SKM-1 treated with dmso at 0.1 percent for 144 hours (cell line): ENCODE results near the gene TOP3B.

Source experiments
- DNase-seq: peaks from one replicate; lab custom pipeline; 2025; ENCODE audit not compliant: unreplicated experiment; lab: John Stamatoyannopoulos, UW

Gene TOP3B

DNA sequence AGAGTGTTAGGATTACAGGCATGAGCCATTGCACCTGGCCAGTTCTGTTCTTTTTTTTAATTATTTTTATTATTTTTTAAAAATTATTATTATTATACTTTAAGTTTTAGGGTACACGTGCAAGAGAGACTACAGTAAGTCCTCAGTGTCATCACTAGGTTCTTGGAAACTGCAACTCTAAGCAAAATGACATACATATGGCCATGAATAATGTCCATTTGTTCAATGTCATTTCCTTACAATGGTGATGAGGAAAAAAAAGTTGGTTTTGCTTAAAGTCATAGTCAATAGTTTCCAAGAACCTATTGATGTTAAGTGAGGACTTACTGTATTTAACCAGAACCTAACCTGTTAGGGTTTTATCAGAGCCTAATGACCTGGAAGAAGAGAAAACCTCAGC lies 29.4 kb upstream of the TOP3B start:
- DNase-seq, result no peak

DNA sequence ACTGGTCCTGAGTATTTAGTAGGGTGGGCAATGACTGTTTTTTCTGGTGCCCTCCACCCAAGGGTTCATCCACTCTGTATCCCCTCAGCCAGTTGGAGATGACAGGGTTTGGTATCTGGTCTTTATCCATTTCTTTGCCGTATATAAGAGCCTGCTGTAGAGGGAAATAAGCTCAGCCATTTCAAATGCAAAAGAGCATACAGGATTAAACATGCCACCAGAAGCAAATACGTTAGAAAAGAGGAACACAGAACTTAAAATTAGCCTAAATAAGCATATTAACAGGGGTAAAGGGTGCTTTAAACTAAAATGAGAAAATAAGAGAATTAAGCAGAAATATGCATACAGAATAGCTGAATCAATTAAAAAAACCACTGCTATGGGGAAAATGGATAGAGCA lies 27.8 kb upstream of the TOP3B start:
- no peak for DNase-seq

DNA sequence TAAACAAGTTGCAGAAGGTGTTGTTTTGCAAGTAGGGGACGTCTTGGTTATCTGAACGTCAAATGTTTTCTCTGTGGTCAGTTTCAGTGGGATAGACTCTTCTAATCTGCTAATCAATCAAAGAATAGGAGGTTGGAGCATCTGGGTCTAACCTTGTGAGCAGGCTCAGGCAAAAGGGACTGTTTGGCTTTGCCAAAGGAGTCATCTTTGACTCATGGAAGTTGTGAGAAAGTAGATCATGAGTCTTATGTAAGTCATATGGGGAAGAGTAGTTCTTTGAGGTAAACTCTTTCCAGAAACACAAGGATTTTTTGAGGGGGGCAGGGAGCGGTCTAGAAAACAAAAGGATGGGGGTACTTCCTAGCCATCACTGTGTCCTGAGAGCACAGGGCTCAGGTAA lies 27.1 kb upstream of the TOP3B start:
- no peak for DNase-seq

DNA sequence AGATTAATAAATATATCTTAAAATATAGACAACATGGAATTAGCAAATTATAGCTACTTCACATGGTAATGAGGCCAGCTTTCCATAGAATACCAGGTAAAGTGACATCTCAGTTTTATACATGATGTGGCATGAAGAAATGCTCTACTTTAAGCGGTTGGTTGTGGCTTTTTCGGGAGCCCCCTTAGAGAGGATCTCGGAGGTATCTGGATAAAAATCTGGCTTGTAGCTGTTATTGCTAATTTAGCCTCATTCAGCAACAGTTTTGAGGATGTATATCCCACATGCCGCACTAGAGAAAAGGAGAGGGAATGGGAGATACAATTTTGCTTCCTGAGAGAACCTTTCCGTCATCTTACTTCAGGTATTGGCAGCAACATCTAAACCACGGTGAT lies 24.0 kb upstream of the TOP3B start:
- no peak for DNase-seq

DNA sequence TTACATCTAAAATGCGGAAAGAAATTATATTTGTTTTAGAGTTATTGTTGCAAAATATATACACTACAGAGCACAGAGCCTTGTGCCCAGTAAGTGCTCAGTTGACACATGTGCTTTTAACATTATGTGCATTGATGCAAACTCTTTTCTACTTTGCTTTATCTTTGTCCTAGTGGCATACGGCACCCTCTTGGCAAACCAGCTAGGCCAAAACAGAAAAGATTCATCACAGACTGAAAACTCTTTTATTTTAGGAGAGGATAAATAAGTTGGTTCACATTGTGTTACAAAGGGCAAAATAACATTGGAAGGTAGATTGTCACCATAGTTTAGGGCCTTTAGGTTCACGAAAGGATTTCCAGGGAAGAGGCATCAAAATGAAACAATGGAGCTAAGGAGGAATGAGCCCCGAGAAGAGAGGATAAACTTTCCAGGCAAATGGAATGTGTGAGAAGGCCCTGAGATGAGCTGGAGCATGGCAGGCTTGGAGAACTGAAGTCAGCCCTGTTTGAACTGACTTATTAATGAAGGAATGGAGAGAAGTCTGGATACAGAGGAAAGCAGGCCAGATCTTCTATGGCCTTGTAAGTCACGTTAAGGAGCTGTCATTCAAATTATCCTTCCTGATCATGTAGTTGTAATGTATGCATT lies 23.5 kb upstream of the TOP3B start:
- DNase-seq, result no peak

DNA sequence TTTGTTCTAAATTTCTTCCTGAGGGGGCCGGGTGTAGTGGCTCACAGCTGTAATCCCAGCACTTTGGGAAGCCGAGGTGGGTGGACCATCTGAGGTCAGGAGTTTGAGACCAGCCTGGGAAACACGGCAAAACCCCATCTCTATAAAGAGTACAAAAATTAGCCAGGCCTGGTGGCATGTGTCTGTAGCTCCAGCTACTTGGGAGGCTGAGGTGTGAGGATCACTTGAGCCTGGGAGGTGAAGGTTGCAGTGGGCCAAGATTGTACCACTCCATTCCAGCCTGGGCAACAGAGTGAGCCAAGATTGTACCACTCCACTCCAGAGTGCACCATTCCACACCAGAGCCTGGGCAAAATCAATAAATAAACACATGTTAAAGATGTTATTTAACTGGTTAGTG lies 20.6 kb upstream of the TOP3B start:
- DNase-seq, result no peak

DNA sequence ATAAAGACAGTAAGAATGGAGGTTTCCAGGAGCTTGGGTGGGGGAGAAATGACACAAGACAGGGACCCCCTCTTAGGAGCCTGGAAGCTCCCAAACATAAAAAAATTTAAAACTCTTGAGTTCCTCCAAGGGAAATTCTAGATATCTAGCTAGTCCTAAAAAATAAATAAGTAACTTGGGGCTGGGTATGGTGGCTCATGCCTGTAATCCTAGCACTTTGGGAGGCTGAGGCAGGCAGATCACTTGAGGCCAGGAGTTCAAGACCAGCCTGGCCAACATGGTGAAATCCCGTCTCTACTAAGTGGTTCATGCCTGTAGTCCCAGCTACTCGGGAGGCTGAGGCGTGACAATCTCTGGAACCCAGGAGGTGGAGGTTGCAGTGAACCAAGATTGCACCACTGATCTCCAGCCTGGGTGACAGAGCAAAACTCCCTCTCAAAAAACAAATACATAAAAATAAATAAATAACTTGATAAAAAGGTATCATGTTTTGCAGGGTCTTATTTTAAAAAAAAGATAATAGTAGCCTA lies 20.0 kb upstream of the TOP3B start:
- DNase-seq, result no peak

DNA sequence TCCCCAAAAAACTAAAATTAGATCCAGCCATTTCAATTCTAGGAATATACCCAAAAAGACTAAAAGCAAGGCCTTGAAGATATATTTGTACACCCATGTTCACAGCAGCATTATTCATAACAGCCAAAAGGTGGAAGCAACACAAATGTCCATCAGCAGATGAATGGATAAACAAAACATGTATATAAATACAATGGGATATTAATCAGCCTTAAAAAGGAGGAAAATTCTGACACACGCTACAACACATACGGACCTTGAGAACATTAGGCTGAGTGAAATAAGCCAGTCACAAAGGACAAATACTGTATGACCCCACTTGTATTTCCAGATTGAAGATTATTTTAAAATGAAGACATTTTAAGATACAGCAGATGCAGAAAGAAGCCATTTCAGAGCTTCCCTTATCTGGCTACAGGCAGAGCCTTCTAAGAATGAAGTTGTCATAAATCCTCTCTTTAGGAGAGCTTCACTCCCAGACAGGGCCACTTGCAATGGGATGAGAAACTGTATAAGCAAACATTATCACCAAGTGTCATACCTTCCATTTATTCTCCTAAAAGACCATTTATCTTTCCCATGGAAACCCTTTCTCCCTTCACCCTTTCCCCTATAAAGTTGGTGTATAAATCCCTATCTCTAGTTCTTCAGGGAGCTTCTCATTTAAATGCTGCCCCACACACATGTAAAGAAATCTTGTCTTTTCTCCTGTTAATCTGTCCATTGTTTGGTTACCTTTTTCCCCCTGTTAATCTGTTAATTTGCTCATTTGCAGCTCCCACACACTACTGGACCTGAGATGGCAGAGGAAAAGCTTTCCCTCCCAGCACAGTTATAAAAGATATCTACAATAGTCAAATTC lies 19.3 kb upstream of the TOP3B start:
- no peak for DNase-seq

DNA sequence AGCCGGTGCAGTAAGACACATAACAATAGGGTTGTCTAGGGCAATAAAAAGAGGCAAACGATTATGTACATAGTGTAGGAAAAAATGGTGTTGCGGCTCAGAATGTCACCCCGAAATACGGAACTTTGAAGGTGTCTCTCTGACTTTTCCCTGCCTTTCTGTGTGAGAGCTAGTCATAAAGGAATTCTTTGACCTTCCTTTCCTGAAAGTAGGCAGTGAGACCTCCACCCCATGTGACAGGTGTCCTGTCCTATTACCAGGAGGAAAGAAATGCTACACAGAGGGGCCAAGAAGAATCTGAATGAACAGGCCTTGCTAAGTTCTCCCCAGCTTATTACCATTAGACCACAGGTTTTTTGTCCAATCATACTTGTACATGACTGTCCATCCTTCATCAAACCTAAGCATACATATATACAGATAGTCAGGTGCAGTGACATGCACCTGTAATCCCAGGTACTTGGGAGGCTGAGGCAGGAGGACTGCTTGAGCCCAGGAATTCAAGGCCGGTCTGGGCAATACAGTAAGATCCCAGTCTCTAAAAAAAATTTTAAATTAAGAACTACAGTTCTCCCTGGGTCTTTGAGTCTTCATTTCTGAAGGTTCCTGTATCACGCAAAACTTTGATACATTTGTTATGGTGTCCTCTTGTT lies 16.1 kb upstream of the TOP3B start:
- no peak for DNase-seq

DNA sequence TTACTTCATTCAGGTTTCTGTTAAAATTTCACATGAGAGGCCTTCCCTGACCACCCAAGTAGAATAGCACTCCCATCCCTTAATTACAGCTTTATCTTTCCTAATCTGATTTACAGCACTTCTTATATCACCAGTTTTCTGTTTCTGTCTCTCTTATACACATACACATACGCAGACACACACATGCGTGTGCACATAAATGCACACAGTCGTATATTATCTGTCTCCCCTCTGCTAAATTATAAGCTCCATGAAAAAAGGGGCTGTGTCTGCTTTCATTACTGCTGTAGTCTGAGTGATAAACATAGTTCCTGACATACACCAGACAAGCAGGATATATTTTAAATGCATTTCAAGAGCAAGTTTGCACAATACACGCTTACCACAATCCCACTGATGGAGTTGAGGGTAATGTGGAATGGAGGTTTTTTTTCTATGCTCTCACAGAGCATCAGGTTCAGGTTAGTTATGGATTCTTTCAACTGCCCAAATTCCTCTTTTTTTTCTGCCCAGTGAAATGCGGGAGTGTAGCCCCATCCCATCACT lies 13.7 kb upstream of the TOP3B start:
- DNase-seq, result peak; percentile 21

DNA sequence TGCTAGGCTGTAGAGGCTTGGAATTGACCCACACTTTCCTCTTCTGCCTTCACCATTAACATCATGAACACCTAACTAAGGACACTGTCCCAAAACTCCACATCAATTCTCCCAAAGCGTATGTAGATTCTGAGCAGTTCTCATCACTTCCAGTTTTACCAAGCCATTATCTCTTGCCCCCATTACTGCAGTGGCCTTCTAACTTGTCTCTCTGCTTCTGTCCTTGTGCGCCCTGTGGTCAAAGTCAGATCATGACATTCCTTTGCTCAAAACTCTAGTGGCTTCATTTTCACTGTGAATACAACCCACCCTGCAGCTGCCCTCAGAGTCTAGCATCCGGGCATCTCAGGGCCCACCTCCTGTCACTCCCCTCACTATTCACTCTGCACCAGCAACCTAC lies 13.1 kb upstream of the TOP3B start:
- DNase-seq, result no peak

DNA sequence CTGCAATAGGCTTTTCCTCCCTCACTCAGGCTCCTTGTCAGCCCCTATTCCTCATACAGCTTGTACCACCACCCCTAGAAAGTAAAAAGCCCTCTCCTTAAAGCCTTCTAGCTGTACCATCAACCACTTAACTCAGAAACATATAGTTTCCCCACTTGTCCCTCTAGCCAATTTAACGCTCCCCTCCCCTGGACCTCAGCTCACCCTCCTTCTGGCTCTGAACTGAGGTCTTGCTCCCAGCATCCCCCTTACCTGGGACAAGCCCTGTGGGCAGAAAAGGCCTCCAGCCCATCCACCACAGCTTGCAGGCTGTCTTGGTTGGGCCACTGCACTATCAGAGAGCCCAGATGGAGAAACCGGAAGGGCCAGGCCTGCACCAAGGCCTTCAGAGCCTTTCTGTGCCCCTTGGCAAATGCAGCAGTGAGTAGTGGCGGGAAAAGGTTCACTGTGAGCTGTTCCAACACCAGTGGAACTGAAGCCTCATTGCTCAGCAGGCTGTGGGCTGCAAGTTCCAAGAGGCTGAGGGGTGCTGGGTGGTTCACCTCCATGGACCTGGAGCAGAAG lies 12.4 kb upstream of the TOP3B start:
- no peak for DNase-seq

DNA sequence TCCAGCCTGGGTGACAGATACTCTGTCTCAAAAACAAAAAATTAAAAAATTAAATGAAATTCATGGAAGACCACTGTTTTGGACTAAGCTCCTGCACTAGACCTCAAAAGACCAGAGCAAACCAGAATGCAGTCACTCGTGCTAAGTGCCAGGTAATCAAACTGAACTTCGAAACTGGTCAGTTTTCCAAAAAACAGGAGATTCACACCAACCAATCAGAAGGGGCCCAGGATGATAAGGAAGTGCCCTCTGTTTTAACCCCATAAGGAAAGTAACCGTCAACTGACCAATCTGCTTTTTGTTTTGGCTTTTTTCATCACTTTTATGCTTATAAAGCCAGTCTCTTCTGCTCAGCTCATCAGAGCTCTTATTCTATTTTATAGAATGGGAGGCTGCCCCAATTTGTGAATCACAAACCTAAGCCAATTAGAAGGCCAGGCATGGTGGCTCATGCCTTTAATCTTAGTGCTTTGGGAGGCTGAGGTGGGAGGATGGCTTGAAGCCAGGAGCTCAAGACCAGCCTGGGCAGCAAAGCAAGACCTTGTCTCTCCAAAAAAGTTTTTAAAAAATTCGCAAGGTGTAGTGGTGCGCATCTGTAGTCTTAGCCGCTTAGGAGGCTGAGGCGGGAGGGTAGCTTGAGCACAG lies 10.1 kb upstream of the TOP3B start:
- no peak for DNase-seq

DNA sequence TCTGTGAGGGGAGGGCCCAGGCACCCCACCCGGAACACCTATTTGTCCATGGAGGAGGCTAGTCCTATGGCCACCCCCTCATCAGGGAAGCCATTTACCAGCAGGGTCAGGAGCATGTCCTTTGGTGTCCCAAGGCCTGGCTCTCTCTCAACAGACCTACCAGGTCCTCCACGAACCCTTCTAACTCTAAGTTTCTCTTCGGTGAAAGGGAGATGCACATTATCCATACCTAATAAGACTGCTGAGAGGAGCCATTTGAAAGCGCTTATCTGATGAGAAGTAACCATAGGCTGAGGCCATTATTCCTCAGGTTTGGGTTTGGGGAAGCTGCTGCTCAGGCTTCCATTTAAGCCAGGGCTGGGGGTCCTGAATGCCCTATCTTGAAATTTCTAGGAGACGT lies 9.2 kb upstream of the TOP3B start:
- DNase-seq, result no peak

DNA sequence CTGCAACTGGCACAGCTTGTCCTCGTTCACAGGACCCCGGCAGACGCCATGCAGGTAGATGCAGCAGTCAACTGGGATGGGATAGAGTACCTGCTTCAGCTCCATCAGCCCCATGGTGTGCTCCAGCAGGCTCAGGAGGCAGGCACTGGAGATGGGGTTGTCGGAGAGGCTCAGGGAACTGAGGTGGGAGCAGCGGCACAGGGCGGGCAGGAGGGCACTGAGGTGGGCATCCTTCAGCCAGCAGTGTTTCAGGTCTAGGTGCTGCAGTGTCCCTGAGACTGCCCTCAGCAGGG lies 8.7 kb upstream of the TOP3B start:
- DNase-seq, result no peak

DNA sequence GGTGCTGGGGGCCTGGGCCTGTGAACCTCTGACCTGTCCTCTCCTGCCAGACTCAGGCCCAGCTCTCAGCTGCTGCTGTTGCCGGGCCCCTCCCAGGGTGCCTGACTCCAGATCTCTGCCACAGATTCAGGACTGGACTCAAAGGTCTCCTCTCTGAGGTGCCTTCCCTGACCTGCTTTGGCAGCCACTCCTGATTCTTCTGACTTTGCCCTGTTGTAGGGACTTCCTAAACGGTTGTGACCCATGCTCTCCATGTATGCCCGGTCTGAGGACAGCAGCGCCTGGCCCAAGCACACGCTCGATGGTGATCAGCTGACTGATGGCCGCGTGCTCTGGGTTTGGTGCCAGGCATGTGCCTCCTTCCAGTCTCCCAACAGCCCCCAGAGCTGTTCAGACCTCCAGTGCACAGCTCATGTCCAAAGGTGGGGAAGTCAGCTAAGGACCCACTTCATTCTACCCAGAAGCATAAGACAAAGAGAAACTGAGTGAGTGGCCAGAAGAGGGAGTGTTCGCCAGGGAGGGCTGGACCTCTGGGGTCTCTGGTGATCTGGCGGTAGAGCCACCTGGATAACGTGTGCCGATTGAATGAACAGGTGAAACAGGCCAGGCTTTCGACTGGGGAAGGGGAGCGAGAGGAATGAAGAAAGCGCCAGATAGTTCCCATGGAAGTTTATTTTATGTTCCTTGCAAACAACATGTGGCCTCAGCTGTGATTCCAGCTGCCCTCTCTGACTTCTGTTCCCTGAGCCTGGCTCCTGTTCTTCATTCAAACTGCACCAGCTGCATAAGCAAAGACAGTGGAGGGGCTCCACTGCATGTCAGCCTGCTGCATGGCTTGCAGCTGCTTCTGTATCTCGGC lies 8.1 kb upstream of the TOP3B start:
- no peak for DNase-seq

DNA sequence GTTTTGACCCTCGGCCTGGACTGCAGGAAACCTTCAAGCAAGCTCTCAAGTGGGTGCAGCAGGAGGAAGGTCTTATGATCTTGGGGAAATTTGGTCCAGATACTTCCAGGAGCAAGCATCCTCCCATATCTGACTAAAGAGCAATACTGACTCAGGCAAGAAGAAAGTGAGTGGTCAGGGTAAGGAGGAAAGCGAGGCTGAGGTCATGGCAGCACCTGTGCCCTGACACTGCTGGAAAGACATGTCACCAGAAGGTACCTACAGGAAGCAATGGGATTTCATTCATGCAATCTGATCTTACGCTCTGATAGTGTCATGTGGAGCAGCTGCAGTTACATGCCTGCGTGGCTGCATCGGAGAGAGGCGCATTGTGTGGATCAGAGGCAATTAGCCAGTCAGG lies 6.5 kb upstream of the TOP3B start:
- no peak for DNase-seq

DNA sequence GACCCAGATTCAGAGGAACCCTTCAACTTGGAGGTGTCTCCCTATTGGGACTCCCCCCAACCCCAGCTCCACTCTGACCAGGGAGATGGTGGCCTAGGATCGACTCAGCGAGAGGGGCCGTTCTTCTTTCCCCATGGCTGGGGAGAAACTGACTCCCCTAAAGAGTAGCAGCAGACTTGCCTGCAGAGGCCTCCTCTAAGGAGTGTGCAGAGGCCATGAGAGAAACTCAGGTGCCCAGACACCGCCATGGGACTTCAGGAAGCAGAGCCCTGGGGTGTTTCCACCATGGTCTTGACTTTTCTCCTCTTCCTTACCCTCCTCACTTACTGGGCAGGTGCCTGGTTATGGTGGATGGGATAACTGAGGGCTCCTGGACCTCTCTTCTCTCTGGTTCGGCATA lies 2.6 kb upstream of the TOP3B start:
- no peak for DNase-seq

DNA sequence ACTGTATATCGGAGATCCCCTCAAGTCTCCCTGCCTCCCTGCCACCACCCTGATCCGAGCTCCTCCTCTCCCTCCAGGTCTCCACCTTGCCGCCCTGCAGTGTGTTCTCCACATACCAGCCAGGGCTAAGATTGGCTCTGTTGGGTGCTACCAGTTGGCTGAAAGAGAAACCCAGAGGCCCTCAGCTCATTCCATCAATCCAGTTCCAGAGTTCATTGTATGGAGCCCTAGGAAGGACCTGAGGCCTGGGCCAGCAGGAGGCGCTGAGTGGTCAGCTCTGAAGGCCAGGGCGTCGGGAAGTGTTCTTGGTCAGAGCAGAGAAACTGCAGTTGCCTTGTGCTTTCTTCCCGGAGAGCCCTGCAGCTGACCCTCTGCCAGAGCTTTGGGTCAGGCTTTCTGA lies 2.2 kb upstream of the TOP3B start:
- DNase-seq, result peak; percentile 40

DNA sequence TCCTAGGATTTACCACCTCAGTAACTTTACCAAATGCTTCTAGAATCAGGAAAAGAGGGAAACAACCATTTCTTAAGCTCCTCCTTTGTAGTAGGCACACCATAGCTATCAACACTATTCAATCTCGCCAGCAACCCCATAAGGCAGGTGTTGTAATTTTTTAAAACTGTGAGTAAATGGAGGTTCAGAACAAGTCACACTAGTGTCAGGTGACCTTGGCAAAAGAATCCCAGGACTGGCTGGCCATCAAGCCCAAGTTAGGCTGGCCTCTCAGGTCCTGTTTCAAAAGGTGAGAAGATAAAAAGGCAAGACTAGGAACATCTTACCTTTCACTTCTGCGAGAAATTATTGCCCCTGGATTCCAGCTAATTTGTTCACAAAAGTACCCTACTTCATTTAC lies 713 bp downstream of the TOP3B start:
- DNase-seq, result no peak
